ENCODE measurements around the gene PEX1. TPM values are rescaled to one million over a fixed set of nuclear protein-coding genes. Genes with fewer than 3 reads are reported as not detected.

Gene PEX1
- total and polyA plus RNA-seq, 2 of the 13 experiments (the other 11 are each of a cell fraction or from before 2014, with no cell fraction given): 16.6 to 22.4 TPM

GRCh38 chr7:92447345-92448204, 80.7 kb downstream of the PEX1 start, which contains the start of gene GATAD1 (continued):
- TF ChIP-seq ZBTB8A (CRISPR knock-in tag; IDR thresholded peaks at IDR 0.05; ENCODE audit: borderline replicate concordance, low read depth): no peak
- peak; percentile 81; the same call in 1 of the 2 replicates for TF ChIP-seq ARHGAP35 (CRISPR knock-in tag; IDR thresholded peaks at IDR 0.05; ENCODE audit: borderline replicate concordance)
- TF ChIP-seq ETV6 (CRISPR knock-in tag; conservative IDR thresholded peaks at IDR 0.05): no peak; the same call in 1 of the 2 replicates
- no peak; the same call in none of the 2 replicates for TF ChIP-seq ZNF564 (CRISPR knock-in tag; IDR thresholded peaks at IDR 0.05)
- peak; percentile 76 for TF ChIP-seq ZNF274 (CRISPR knock-in tag; IDR thresholded peaks at IDR 0.05)
- TF ChIP-seq CENPX (CRISPR knock-in tag; IDR thresholded peaks at IDR 0.05): no peak
- TF ChIP-seq ZKSCAN8 (CRISPR knock-in tag; IDR thresholded peaks at IDR 0.05; ENCODE audit: borderline replicate concordance): no peak
- no peak for TF ChIP-seq ZFP62 (CRISPR knock-in tag; IDR thresholded peaks at IDR 0.05)
- no peak for TF ChIP-seq JDP2 (CRISPR knock-in tag; IDR thresholded peaks at IDR 0.05; ENCODE audit: borderline replicate concordance)
- TF ChIP-seq ZBTB43 (CRISPR knock-in tag; conservative IDR thresholded peaks at IDR 0.05): 0 out of 2 replicates have a peak, but pooled peaks have one; percentile 33
- TF ChIP-seq GABPA (IDR thresholded peaks at IDR 0.05; ENCODE audit: low read depth, low read length): peak; percentile 93
- peak; percentile 95 for TF ChIP-seq GABPA (CRISPR knock-in tag; IDR thresholded peaks at IDR 0.05; ENCODE audit: low read depth)
- TF ChIP-seq ZNF780A (CRISPR knock-in tag; IDR thresholded peaks at IDR 0.05): no peak
- TF ChIP-seq ZNF101 (CRISPR knock-in tag; IDR thresholded peaks at IDR 0.05; ENCODE audit: borderline replicate concordance, low read depth): no peak
- no peak for TF ChIP-seq ZNF703 (CRISPR knock-in tag; IDR thresholded peaks at IDR 0.05; ENCODE audit: borderline replicate concordance)
- no peak for TF ChIP-seq CC2D1A (CRISPR knock-in tag; IDR thresholded peaks at IDR 0.05)
- TF ChIP-seq TGIF2 (CRISPR knock-in tag; IDR thresholded peaks at IDR 0.05): peak; percentile 53; the same call in 1 of the 2 replicates
- TF ChIP-seq ZHX1 (CRISPR knock-in tag; IDR thresholded peaks at IDR 0.05; ENCODE audit: low read depth): 0 out of 2 replicates have a peak, but pooled peaks have one; percentile 28
- TF ChIP-seq ARID4A (CRISPR knock-in tag; IDR thresholded peaks at IDR 0.05; ENCODE audit: borderline replicate concordance): peak; percentile 87; the same call in 1 of the 2 replicates
- TF ChIP-seq RXRB (CRISPR knock-in tag; IDR thresholded peaks at IDR 0.05; ENCODE audit: borderline replicate concordance): 0 out of 2 replicates have a peak, but pooled peaks have one; percentile 31
- no peak for TF ChIP-seq MAFF (IDR thresholded peaks at IDR 0.05; ENCODE audit: low read depth, low read length)
- no peak for TF ChIP-seq SATB2 (CRISPR knock-in tag; IDR thresholded peaks at IDR 0.05)
